ENCODE results near the gene SNRNP200.

Gene SNRNP200

DNA sequence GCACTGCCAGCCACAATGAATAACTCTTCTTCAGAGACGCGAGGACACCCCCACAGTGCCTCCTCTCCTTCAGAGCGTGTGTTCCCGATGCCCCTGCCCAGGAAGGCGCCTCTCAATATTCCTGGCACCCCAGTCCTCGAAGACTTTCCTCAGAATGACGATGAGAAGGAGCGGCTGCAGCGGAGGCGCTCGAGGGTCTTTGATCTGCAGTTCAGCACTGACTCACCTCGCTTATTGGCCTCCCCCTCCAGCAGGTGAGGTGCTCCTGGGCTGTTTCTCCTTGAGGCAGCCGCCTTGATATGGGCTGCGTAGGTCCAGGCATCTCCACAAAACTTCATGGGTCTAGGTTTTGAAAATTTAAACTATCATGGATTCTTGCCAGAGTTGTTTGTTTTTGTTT, 36.3 kb upstream of the SNRNP200 start:
- TF ChIP-seq SPI1 (IDR thresholded peaks at IDR 0.05; ENCODE audit: borderline replicate concordance, low read depth) (no peak), GABPA (IDR thresholded peaks at IDR 0.05; ENCODE audit: low read depth) (no peak), POLR2AphosphoS5 (IDR thresholded peaks at IDR 0.05; ENCODE audit: low read depth) (no peak)
- TF ChIP-seq, protein P1, sequence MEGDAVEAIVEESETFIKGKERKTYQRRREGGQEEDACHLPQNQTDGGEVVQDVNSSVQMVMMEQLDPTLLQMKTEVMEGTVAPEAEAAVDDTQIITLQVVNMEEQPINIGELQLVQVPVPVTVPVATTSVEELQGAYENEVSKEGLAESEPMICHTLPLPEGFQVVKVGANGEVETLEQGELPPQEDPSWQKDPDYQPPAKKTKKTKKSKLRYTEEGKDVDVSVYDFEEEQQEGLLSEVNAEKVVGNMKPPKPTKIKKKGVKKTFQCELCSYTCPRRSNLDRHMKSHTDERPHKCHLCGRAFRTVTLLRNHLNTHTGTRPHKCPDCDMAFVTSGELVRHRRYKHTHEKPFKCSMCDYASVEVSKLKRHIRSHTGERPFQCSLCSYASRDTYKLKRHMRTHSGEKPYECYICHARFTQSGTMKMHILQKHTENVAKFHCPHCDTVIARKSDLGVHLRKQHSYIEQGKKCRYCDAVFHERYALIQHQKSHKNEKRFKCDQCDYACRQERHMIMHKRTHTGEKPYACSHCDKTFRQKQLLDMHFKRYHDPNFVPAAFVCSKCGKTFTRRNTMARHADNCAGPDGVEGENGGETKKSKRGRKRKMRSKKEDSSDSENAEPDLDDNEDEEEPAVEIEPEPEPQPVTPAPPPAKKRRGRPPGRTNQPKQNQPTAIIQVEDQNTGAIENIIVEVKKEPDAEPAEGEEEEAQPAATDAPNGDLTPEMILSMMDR (IDR thresholded peaks at IDR 0.05; ENCODE audit: insufficient read depth, low read length): no peak
- TF ChIP-seq, protein P2, sequence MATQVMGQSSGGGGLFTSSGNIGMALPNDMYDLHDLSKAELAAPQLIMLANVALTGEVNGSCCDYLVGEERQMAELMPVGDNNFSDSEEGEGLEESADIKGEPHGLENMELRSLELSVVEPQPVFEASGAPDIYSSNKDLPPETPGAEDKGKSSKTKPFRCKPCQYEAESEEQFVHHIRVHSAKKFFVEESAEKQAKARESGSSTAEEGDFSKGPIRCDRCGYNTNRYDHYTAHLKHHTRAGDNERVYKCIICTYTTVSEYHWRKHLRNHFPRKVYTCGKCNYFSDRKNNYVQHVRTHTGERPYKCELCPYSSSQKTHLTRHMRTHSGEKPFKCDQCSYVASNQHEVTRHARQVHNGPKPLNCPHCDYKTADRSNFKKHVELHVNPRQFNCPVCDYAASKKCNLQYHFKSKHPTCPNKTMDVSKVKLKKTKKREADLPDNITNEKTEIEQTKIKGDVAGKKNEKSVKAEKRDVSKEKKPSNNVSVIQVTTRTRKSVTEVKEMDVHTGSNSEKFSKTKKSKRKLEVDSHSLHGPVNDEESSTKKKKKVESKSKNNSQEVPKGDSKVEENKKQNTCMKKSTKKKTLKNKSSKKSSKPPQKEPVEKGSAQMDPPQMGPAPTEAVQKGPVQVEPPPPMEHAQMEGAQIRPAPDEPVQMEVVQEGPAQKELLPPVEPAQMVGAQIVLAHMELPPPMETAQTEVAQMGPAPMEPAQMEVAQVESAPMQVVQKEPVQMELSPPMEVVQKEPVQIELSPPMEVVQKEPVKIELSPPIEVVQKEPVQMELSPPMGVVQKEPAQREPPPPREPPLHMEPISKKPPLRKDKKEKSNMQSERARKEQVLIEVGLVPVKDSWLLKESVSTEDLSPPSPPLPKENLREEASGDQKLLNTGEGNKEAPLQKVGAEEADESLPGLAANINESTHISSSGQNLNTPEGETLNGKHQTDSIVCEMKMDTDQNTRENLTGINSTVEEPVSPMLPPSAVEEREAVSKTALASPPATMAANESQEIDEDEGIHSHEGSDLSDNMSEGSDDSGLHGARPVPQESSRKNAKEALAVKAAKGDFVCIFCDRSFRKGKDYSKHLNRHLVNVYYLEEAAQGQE (IDR thresholded peaks at IDR 0.05; ENCODE audit: insufficient replicate concordance, low read depth): no peak
- H3K4me3 ChIP-seq (replicated peaks; ENCODE audit: insufficient read depth, low read length): no peak overlapping the region
- H3K27ac ChIP-seq (replicated peaks): no peak overlapping the region
- H3K27me3 ChIP-seq (ENCODE audit: insufficient read depth, poor library complexity, severe bottlenecking): no peaks in the 10 kb centered on the region
- DNase-seq (ENCODE audit: low read depth in 1 of 2, low spot score in 1 of 2): no peak

DNA sequence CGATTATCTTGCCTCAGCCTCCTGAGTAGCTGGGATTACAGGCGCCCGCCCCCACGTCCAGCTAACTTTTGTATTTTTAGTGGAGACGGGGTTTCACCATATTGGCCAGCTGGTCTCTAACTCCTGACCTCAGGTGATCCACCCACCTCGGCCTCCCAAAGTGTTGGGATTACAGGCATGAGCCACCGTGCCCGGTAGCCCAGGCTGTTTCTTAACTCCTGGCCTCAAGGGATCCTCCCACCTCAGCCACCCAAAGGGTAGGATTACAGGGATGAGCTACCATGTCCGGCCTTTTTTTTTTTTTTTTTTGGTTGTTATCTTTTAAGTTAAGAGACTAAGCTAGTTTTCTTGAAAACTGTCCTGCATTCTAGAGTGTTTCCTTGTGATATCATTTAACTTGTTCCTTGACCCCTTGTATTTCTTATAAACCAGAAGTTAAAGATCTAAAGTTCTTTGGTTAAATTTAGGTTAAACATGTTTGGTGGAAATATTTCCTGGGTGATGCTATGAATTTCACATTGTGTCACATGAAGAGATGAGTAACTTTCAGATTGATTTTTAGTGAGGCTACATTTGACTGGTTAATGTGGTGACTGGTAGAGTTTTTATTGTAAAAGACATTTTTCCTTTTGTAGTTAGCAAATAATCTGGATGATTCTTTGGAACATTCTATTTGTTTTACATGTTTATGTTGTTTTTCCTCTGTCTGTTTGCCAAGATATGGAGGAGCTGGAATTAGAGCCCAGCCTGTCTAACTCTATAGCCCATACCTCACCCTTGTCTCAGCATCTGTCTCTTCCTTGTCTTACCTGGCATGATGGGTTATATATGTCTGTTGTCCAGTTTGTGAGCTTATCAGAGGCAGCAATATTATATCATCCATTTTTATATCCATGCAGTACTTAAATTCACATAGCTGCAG, 35.4 kb upstream of the SNRNP200 start:
- TF ChIP-seq POLR2AphosphoS5 (IDR thresholded peaks at IDR 0.05; ENCODE audit: low read depth) (no peak), GABPA (IDR thresholded peaks at IDR 0.05; ENCODE audit: low read depth) (no peak), SPI1 (IDR thresholded peaks at IDR 0.05; ENCODE audit: borderline replicate concordance, low read depth) (no peak)
- TF ChIP-seq, protein P2 (IDR thresholded peaks at IDR 0.05; ENCODE audit: insufficient replicate concordance, low read depth): no peak
- TF ChIP-seq, protein P1 (IDR thresholded peaks at IDR 0.05; ENCODE audit: insufficient read depth, low read length): no peak
- no peak overlapping the region for H3K27ac ChIP-seq (replicated peaks)
- H3K4me3 ChIP-seq (replicated peaks; ENCODE audit: insufficient read depth, low read length): no peak overlapping the region
- H3K27me3 ChIP-seq (ENCODE audit: insufficient read depth, poor library complexity, severe bottlenecking): no peaks in the 10 kb centered on the region
- DNase-seq (ENCODE audit: low read depth in 1 of 2, low spot score in 1 of 2): no peak

DNA sequence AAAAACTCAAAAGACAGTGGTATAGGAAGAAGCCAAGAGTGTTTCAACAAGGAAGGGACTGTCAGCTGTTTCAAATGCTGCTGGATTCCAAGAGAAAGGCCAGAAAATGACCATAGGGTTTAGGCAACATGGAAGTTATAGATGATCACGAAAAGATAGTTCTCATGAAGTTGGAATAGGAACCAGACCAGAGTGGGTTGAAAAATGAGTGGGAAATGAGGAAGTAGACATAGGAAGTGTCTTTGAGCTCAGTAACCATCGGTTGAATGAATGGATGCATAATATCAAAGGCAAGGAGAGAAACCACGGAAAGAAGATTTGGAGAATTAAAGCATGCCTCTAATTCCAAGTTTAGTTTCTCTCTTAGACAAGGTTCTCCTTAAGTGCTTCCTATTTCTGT, 31.5 kb upstream of the SNRNP200 start:
- TF ChIP-seq SPI1 (IDR thresholded peaks at IDR 0.05; ENCODE audit: borderline replicate concordance, low read depth): peak; percentile 77
- TF ChIP-seq, protein P2 (IDR thresholded peaks at IDR 0.05; ENCODE audit: insufficient replicate concordance, low read depth): no peak
- H3K4me3 ChIP-seq (replicated peaks; ENCODE audit: insufficient read depth, low read length): peak overlapping the region; percentile 70
- peak overlapping the region; percentile 78 for H3K27ac ChIP-seq (replicated peaks)
- H3K27me3 ChIP-seq (ENCODE audit: insufficient read depth, poor library complexity, severe bottlenecking): no peaks in the 10 kb centered on the region
- DNase-seq (ENCODE audit: low read depth in 1 of 2, low spot score in 1 of 2): peak; percentile 42 to 50

Data from HL-60 (cell line).